HG02870 (cell line): Measurements from ENCODE around the gene LSS.
"Not testable (repeated sequence)": the region's sequence is repeated elsewhere in the genome, so short reads cannot be mapped to it uniquely, and the experiment has no call there.

Source experiments
- ATAC-seq: cut with Tn5 transposase; IDR thresholded peaks from one replicate; pipeline ENCODE4 v1.9.1; 2021; ENCODE audit warnings: mild to moderate bottlenecking, moderate library complexity; ENCODE audit not compliant: unreplicated experiment

Gene LSS

GRCh38 chr21:46154955-46155513 is 73.5 kb downstream of the LSS start:
- no peak for ATAC-seq

- ATAC-seq = no peak
Measured at GRCh38 chr21:46154155-46154954, 74.2 kb downstream of the LSS start.

GRCh38 chr21:46153247-46154154 is 75.1 kb downstream of the LSS start:
- no peak for ATAC-seq

GRCh38 chr21:46152927-46153246 is 75.7 kb downstream of the LSS start:
- no peak for ATAC-seq

- no peak for ATAC-seq
Measured at GRCh38 chr21:46151989-46152926, 76.3 kb downstream of the LSS start.

GRCh38 chr21:46151261-46151988 is 77.1 kb downstream of the LSS start:
- ATAC-seq = no peak

GRCh38 chr21:46150491-46151121 is 78.0 kb downstream of the LSS start:
- no peak for ATAC-seq

GRCh38 chr21:46150073-46150472 is 78.5 kb downstream of the LSS start:
- ATAC-seq = no peak

GRCh38 chr21:46149205-46149901 is 79.2 kb downstream of the LSS start:
- ATAC-seq = no peak

- ATAC-seq = no peak
Measured at GRCh38 chr21:46148106-46148505, 80.5 kb downstream of the LSS start.

GRCh38 chr21:46147429-46147828 is 81.1 kb downstream of the LSS start:
- not testable (repeated sequence) for ATAC-seq

- no peak for ATAC-seq
Measured at GRCh38 chr21:46146856-46147255, 81.7 kb downstream of the LSS start.

- no peak for ATAC-seq
Measured at GRCh38 chr21:46145840-46146691, 82.5 kb downstream of the LSS start.

- ATAC-seq = no peak
Measured at GRCh38 chr21:46145159-46145839, 83.3 kb downstream of the LSS start.

- ATAC-seq = no peak
Measured at GRCh38 chr21:46144464-46145070, 84.0 kb downstream of the LSS start.

GRCh38 chr21:46142582-46143473 is 85.7 kb downstream of the LSS start:
- no peak for ATAC-seq
